Liver (tissue), 3 donors: Measurements from ENCODE around the gene OCA2.

ENCODE experiments used
- ATF3 ChIP-seq: IDR thresholded peaks from 2 replicates; pipeline ENCODE4 v1.6.1; 2016; ENCODE audit warnings: antibody characterized with exemption
- EGR1 ChIP-seq, 2 donors: IDR thresholded peaks; 2 replicates each; pipeline ENCODE4 v1.6.1; 2016 to 2018; ENCODE audit warnings: antibody characterized with exemption in 2 of 2, low read depth in 2 of 2
- FOXA1 ChIP-seq: IDR thresholded peaks from 2 replicates; pipeline ENCODE4 v1.6.1; 2016; ENCODE audit warnings: antibody characterized with exemption
- FOXA2 ChIP-seq: IDR thresholded peaks from 2 replicates; pipeline ENCODE4 v1.6.1; 2016; ENCODE audit warnings: antibody characterized with exemption
- HNF4G ChIP-seq: IDR thresholded peaks from 2 replicates; pipeline ENCODE4 v1.6.1; 2016; ENCODE audit warnings: antibody characterized with exemption
- JUND ChIP-seq, 2 donors: IDR thresholded peaks; 2 replicates each; pipeline ENCODE4 v1.6.1; 2016; ENCODE audit warnings: antibody characterized with exemption in 2 of 2
- MAX ChIP-seq: IDR thresholded peaks from 2 replicates; pipeline ENCODE4 v1.6.1; 2016; ENCODE audit warnings: antibody characterized with exemption
- RAD21 ChIP-seq, 2 donors: IDR thresholded peaks; 2 replicates each; pipeline ENCODE4 v1.6.1; 2016; ENCODE audit warnings: antibody characterized with exemption in 2 of 2, mild to moderate bottlenecking in 2 of 2
- RXRA ChIP-seq, 2 donors: IDR thresholded peaks; 2 replicates each; pipeline ENCODE4 v1.6.1; 2017 to 2018; ENCODE audit warnings: antibody characterized with exemption in 2 of 2, mild to moderate bottlenecking in 1 of 2
- TAF1 ChIP-seq: conservative IDR thresholded peaks from 2 replicates; pipeline ENCODE4 v1.6.1; 2016; ENCODE audit warnings: antibody characterized with exemption, mild to moderate bottlenecking
- YY1 ChIP-seq: IDR thresholded peaks from 2 replicates; pipeline ENCODE4 v1.6.1; 2016; ENCODE audit warnings: antibody characterized with exemption, mild to moderate bottlenecking
- TF ChIP-seq, protein P1 (sequence below): fragments of 150-350 bp; IDR thresholded peaks from 2 replicates; pipeline ENCODE4 v1.5.1; 2017; ENCODE audit warnings: improper control_type of control experiment, low read depth, low read length; ENCODE audit not compliant: missing input control
- TF ChIP-seq, protein P2 (sequence below): IDR thresholded peaks from 2 replicates; pipeline ENCODE4 v1.6.1; 2016; ENCODE audit warnings: antibody characterized with exemption, mild to moderate bottlenecking
- donor health status: healthy.
- donor health status: healthy.

DNA sequence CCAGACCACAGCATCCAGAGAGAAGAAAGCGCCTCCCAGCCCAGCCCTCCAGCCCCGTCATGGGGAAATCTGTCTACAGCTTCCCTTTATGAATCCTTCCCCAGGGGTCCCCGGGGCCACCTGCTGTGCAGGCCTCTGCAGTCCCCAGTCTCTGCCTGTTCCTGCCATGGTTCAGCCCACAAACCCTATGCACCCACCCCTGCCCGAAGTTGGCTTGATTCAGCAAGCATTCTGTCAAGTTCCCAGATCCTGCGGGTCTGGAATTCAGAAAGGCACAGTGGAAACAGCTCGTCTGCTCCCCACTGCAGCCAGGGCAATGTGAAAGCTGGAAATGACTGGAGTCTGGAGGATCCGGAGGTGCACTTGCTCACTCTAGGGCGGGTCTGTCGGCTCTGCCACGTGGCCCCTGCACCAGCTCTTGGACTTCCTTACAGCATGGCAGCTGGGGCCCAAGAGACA is 2.9 kb upstream of the OCA2 start:
- TF ChIP-seq YY1 (no peak), RAD21 (IDR thresholded peaks at IDR 0.05) (no peak), RXRA (IDR thresholded peaks at IDR 0.05) (no peak), EGR1 (IDR thresholded peaks at IDR 0.05; ENCODE audit: low read depth in 2 of 2) (no peak), MAX (no peak), FOXA1 (no peak), FOXA2 (no peak), TAF1 (no peak), JUND (IDR thresholded peaks at IDR 0.05) (no peak), HNF4G (no peak), ATF3 (no peak)
- TF ChIP-seq, protein P1, sequence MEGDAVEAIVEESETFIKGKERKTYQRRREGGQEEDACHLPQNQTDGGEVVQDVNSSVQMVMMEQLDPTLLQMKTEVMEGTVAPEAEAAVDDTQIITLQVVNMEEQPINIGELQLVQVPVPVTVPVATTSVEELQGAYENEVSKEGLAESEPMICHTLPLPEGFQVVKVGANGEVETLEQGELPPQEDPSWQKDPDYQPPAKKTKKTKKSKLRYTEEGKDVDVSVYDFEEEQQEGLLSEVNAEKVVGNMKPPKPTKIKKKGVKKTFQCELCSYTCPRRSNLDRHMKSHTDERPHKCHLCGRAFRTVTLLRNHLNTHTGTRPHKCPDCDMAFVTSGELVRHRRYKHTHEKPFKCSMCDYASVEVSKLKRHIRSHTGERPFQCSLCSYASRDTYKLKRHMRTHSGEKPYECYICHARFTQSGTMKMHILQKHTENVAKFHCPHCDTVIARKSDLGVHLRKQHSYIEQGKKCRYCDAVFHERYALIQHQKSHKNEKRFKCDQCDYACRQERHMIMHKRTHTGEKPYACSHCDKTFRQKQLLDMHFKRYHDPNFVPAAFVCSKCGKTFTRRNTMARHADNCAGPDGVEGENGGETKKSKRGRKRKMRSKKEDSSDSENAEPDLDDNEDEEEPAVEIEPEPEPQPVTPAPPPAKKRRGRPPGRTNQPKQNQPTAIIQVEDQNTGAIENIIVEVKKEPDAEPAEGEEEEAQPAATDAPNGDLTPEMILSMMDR, result no peak
- TF ChIP-seq, protein P2, sequence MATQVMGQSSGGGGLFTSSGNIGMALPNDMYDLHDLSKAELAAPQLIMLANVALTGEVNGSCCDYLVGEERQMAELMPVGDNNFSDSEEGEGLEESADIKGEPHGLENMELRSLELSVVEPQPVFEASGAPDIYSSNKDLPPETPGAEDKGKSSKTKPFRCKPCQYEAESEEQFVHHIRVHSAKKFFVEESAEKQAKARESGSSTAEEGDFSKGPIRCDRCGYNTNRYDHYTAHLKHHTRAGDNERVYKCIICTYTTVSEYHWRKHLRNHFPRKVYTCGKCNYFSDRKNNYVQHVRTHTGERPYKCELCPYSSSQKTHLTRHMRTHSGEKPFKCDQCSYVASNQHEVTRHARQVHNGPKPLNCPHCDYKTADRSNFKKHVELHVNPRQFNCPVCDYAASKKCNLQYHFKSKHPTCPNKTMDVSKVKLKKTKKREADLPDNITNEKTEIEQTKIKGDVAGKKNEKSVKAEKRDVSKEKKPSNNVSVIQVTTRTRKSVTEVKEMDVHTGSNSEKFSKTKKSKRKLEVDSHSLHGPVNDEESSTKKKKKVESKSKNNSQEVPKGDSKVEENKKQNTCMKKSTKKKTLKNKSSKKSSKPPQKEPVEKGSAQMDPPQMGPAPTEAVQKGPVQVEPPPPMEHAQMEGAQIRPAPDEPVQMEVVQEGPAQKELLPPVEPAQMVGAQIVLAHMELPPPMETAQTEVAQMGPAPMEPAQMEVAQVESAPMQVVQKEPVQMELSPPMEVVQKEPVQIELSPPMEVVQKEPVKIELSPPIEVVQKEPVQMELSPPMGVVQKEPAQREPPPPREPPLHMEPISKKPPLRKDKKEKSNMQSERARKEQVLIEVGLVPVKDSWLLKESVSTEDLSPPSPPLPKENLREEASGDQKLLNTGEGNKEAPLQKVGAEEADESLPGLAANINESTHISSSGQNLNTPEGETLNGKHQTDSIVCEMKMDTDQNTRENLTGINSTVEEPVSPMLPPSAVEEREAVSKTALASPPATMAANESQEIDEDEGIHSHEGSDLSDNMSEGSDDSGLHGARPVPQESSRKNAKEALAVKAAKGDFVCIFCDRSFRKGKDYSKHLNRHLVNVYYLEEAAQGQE, result no peak
